GM12874 (cell line): Measurements from ENCODE around the gene RAB38.

Experiments
- CTCF ChIP-seq: IDR thresholded peaks from 2 replicates; pipeline ENCODE4 v1.5.1; 2011; ENCODE audit warnings: low read depth, mild to moderate bottlenecking, control low read depth, low read length, moderate library complexity; ENCODE audit not compliant: insufficient read depth

The RAB38 gene

DNA sequence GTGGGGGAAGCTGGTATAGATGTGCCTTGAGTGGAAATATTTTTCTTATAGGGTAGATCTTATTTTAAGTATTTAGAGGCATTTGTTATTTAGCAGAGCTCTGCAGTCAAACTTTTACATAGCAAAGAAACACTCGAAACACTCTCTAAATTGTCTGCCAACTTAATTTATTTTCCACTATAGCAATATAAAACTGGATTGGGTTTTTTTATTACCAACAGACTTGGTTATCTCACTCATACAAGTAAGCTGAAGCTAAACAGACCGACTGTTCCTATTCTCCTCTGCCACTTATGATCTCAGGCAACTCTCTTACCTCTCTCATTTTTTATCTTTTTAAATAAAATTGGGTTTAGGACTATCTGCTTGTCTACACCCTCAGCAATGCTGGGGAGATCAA lies 4.6 kb downstream of the RAB38 start:
- no peak for TF ChIP-seq CTCF

- TF ChIP-seq CTCF, result no peak
Observed at GRCh38 chr11:88169881-88170280, 5.4 kb downstream of the RAB38 start.

DNA sequence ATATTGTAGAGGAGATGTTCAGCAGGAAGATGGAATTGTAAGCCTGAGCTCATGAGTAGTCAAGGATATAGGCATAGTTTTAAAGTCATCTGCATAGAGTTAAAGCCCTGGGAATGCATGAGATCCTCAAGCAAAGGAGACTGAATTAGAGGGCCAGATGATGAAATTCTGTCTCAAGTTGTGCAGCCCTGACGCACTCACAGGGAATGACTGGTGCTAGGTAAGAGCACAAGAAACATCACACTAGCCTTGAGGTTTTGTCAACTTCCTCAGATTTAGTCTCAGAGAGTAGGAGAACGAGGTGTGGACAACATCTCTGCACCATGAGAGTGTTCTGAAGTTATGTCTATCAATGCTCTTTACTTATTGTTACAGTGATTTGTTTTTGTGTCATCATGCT lies 5.8 kb downstream of the RAB38 start:
- no peak for TF ChIP-seq CTCF

DNA sequence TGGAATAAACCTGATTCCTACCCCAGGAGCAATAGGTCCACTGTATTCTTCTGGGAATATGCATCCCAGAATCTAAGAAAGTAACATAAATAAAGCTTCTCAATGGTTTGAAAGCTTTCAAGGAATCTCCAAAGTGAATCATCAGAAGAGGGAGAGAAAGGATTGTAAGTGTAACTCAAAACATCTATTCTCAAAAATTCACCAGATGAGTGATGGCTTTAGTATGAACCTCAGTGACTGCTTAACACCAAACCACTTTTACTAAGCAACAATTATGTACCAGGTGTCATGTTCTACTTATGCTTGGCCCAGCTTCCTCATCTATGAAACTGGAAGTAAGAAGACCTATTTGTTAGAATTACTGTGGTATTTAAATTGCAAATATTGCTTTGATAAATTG lies 7.4 kb downstream of the RAB38 start:
- no peak for TF ChIP-seq CTCF

- TF ChIP-seq CTCF, result no peak
Observed at GRCh38 chr11:88164806-88165585, 10.2 kb downstream of the RAB38 start.

- no peak for TF ChIP-seq CTCF
Observed at GRCh38 chr11:88164320-88164719, 10.9 kb downstream of the RAB38 start.

GRCh38 chr11:88158081-88158480 lies 17.2 kb downstream of the RAB38 start:
- TF ChIP-seq CTCF, result no peak
